GM23338 (cell line): Measurements from ENCODE around the gene UBXN1. TPM values are rescaled to one million over a fixed set of nuclear protein-coding genes. Genes with fewer than 3 reads are reported as not detected.

ENCODE experiments used
- ATAC-seq: fragments of 200-7000 bp; cut with Tn5 transposase; 3 replicates; pipeline ENCODE4 v1.9.1; 2020
- DNase-seq: peaks from one replicate; pipeline ENCODE4 v3.0.0-alpha.2; 2015; ENCODE audit warnings: low spot score
- H2AFZ ChIP-seq: fragments of 200-600 bp; sonication (generic); 2 replicates; pipeline ENCODE4 v1.8.0; 2016; ENCODE audit warnings: antibody characterized with exemption, mild to moderate bottlenecking, moderate library complexity
- H3F3A ChIP-seq: fragments of 200-600 bp; sonication (generic); replicated peaks from 2 replicates; pipeline ENCODE4 v1.8.0; 2017; ENCODE audit warnings: antibody characterized with exemption, mixed run types, low read depth
- H3K27ac ChIP-seq: fragments of 200-600 bp; sonication (generic); 2 replicates; pipeline ENCODE4 v1.6.1; 2016; ENCODE audit warnings: low read depth
- H3K27me3 ChIP-seq: fragments of 200-600 bp; sonication (generic); 2 replicates; pipeline ENCODE4 v1.8.0; 2016; ENCODE audit warnings: mild to moderate bottlenecking, mixed run types, moderate library complexity; ENCODE audit not compliant: insufficient read depth
- H3K36me3 ChIP-seq: fragments of 200-600 bp; sonication (generic); 2 replicates; pipeline ENCODE4 v1.8.0; 2016; ENCODE audit warnings: mild to moderate bottlenecking; ENCODE audit not compliant: insufficient read depth
- H3K4me1 ChIP-seq: fragments of 200-600 bp; sonication (generic); 2 replicates; pipeline ENCODE4 v1.8.0; 2016; ENCODE audit warnings: mild to moderate bottlenecking, moderate library complexity; ENCODE audit not compliant: insufficient read depth
- H3K4me2 ChIP-seq: fragments of 200-600 bp; sonication (generic); 2 replicates; pipeline ENCODE4 v1.7.1; 2017; ENCODE audit warnings: mixed run types
- H3K4me3 ChIP-seq: fragments of 200-600 bp; sonication (generic); 2 replicates; pipeline ENCODE4 v1.6.1; 2016; ENCODE audit warnings: mixed run types
- H3K79me2 ChIP-seq: fragments of 200-600 bp; sonication (generic); replicated peaks from 2 replicates; pipeline ENCODE4 v1.8.0; 2017; ENCODE audit warnings: mild to moderate bottlenecking; ENCODE audit not compliant: insufficient read depth
- H3K9me2 ChIP-seq: fragments of 200-600 bp; sonication (generic); 2 replicates; pipeline ENCODE4 v1.8.0; 2017; ENCODE audit not compliant: insufficient read depth
- H4K20me1 ChIP-seq: fragments of 200-600 bp; sonication (generic); replicated peaks from 2 replicates; pipeline ENCODE4 v1.8.0; 2017; ENCODE audit warnings: mild to moderate bottlenecking; ENCODE audit not compliant: insufficient read depth
- H3K27ac Mint-ChIP-seq: 2 replicates; pipeline ENCODE4 v1.8.0; 2020; ENCODE audit warnings: inconsistent platforms, mild to moderate bottlenecking, moderate library complexity, mixed read lengths
- H3K27me3 Mint-ChIP-seq: 3 replicates; pipeline ENCODE4 v1.8.0; 2022; ENCODE audit warnings: low read depth, mild to moderate bottlenecking, moderate library complexity, mixed read lengths, inconsistent platforms; ENCODE audit not compliant: insufficient read depth, poor library complexity
- H3K36me3 Mint-ChIP-seq: 3 replicates; pipeline ENCODE4 v1.8.0; 2021; ENCODE audit warnings: low read depth, mild to moderate bottlenecking, inconsistent platforms, moderate library complexity, mixed read lengths
- H3K4me1 Mint-ChIP-seq: 3 replicates; pipeline ENCODE4 v1.8.0; 2020; ENCODE audit warnings: mild to moderate bottlenecking, inconsistent platforms, mixed read lengths
- H3K4me3 Mint-ChIP-seq: 3 replicates; pipeline ENCODE4 v1.8.0; 2021; ENCODE audit warnings: moderate library complexity, mild to moderate bottlenecking, inconsistent platforms, mixed read lengths
- H3K9me3 Mint-ChIP-seq: 3 replicates; pipeline ENCODE4 v1.8.0; 2020; ENCODE audit warnings: moderate library complexity, mild to moderate bottlenecking, inconsistent platforms, mixed read lengths
- CREB1 ChIP-seq: fragments of 250-450 bp; sonication (Bioruptor Pico); IDR thresholded peaks from 2 replicates; pipeline ENCODE4 v1.5.0; 2020; ENCODE audit warnings: low read depth, mild to moderate bottlenecking, moderate library complexity
- EZH2 ChIP-seq: fragments of 200-600 bp; sonication (generic); IDR thresholded peaks from one replicate; pipeline ENCODE4 v1.8.0; 2017; ENCODE audit warnings: antibody characterized with exemption, mild to moderate bottlenecking, low read depth; ENCODE audit not compliant: unreplicated experiment
- NANOG ChIP-seq: IDR thresholded peaks from 2 replicates; pipeline ENCODE4 v1.6.1; 2016; ENCODE audit warnings: antibody characterized with exemption, borderline replicate concordance
- ZNF114 ChIP-seq: fragments of 250-450 bp; sonication (Bioruptor Pico); IDR thresholded peaks from 2 replicates; pipeline ENCODE4 v1.5.0; 2020; ENCODE audit warnings: mild to moderate bottlenecking, moderate library complexity
- polyA plus RNA-seq: library from polyadenylated mRNA; unstranded; fragments of >200 nt; fragmentation: Nextera tagmentation; extraction: Ambion mirVana; gene quantifications from 2 replicates; pipeline ENCODE4 v1.2.1, GENCODE V29; 2016
- total RNA-seq: library from RNA; depleted of rRNA; stranded (reverse); fragments of >200 nt; shearing (Covaris generic); gene quantifications from 2 replicates; pipeline ENCODE4 v1.2.3, GENCODE V29; 2014
- TF ChIP-seq, protein P1 (sequence below), 2 experiments: fragments of 200-600 bp in 1 of 2; sonication (generic) in 1 of 2; conservative IDR thresholded peaks; 2 replicates each; pipeline versions ENCODE4 v1.5.1 to v1.6.1; 2016 to 2017; ENCODE audit warnings: antibody characterized with exemption in 2 of 2, low read depth in 2 of 2, mild to moderate bottlenecking in 2 of 2, moderate library complexity in 1 of 2
- TF ChIP-seq, protein P2 (sequence below): fragments of 250-450 bp; sonication (Bioruptor Pico); IDR thresholded peaks from 2 replicates; pipeline ENCODE4 v1.5.0; 2020; ENCODE audit warnings: mild to moderate bottlenecking, moderate library complexity

Gene UBXN1
- total and polyA plus RNA-seq, 2 experiments from 2014 or later, result 126 to 132 TPM

DNA sequence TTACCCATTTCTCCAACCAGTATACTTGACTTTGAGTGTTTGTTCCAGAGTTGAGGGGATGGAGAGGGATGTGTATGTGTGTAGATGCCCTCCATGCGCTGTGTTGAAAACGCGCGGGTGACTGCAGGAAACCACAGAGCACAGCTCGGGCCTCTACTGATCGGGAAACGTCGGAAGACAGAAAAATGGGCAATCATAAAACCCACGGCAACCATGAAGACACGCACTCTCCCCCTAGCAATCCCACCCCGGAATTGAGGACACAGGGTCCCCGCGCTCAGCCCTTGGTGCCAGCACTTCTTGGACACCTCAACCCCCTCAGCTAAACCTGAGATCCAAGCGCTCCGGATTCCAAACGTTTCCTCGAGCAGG lies 7.7 kb downstream of the UBXN1 start:
- H3K27ac Mint-ChIP-seq, result peak overlapping the region; percentile 98
- TF ChIP-seq ZNF114 (no peak), CREB1 (CRISPR knock-in tag) (no peak), NANOG (no peak), EZH2 (no peak)
- TF ChIP-seq, protein P1, sequence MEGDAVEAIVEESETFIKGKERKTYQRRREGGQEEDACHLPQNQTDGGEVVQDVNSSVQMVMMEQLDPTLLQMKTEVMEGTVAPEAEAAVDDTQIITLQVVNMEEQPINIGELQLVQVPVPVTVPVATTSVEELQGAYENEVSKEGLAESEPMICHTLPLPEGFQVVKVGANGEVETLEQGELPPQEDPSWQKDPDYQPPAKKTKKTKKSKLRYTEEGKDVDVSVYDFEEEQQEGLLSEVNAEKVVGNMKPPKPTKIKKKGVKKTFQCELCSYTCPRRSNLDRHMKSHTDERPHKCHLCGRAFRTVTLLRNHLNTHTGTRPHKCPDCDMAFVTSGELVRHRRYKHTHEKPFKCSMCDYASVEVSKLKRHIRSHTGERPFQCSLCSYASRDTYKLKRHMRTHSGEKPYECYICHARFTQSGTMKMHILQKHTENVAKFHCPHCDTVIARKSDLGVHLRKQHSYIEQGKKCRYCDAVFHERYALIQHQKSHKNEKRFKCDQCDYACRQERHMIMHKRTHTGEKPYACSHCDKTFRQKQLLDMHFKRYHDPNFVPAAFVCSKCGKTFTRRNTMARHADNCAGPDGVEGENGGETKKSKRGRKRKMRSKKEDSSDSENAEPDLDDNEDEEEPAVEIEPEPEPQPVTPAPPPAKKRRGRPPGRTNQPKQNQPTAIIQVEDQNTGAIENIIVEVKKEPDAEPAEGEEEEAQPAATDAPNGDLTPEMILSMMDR (conservative IDR thresholded peaks at IDR 0.05; ENCODE audit: low read depth in 2 of 2), result no peak
- H3K4me3 Mint-ChIP-seq, result peak overlapping the region; percentile 90
- H2AFZ ChIP-seq, result peak overlapping the region; percentile 98
- peaks cover 30% of the 10 kb centered on the region for H3K4me1 ChIP-seq
- peaks cover 53% of the 10 kb centered on the region for H3K36me3 Mint-ChIP-seq
- no peaks in the 10 kb centered on the region for H3K27me3 ChIP-seq
- peaks cover 37% of the 10 kb centered on the region for H3K79me2 ChIP-seq
- no peaks in the 10 kb centered on the region; the same call in 1 of the 3 replicates for H3K9me3 Mint-ChIP-seq
- H4K20me1 ChIP-seq, result peaks cover 15% of the 10 kb centered on the region
- peak overlapping the region; percentile 93 for H3K4me2 ChIP-seq
- peaks cover 16% of the 10 kb centered on the region for H3K4me1 Mint-ChIP-seq
- H3K9me2 ChIP-seq, result no peaks in the 10 kb centered on the region
- DNase-seq (no peak), ATAC-seq (peak; percentile 5)
- H3K27ac ChIP-seq, result peak overlapping the region; percentile 92
- peaks cover 17% of the 10 kb centered on the region for H3K27me3 Mint-ChIP-seq
- peaks cover 46% of the 10 kb centered on the region for H3F3A ChIP-seq
- peaks cover 7% of the 10 kb centered on the region for H3K36me3 ChIP-seq
- peak overlapping the region; percentile 98 for H3K4me3 ChIP-seq

DNA sequence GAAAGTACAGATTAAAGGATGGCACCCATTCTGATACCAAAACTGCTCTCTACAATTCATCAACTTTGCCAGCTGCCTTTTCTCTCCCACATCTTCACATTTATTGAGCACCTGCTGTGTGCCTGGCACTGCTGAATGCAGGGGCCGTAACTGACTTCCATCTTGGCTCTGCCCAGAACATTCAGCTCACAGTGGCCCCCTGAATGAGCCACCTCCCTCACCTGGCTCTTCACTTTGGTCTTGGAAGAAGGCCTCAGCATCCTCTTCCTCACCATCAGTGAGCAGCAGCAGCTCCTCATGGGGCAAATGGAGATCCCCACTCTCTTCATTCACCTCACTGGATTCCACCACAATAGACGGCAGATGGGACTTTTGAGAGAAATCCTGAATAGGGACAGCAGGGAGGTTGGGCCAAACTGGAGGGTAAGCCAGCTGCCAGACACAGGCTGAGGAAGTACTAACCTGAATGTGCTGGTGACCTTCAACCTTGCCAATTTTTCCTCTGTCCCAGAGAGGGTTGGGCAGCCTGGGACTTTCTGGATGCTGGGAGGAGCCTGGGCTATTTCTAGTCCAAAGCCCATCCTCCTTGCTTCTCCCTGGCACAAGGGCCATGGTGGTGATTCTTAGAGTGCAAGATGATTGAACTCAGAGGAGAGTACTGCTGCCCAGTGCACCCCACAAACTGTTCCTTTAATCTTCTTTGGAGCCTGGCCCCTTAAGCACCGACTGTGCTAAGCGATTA lies 9.3 kb downstream of the UBXN1 start:
- ATAC-seq (no peak), DNase-seq (peak; percentile 47)
- Histone ChIP-seq H4K20me1 (peaks cover 15% of the 10 kb centered on the region), H2AFZ (no peak overlapping the region), H3K4me3 (no peak overlapping the region; the same call in 1 of the 2 replicates), H3K4me2 (no peak overlapping the region), H3K9me2 (no peaks in the 10 kb centered on the region), H3K4me1 (peaks cover 31% of the 10 kb centered on the region), H3F3A (peaks cover 54% of the 10 kb centered on the region), H3K79me2 (peaks cover 46% of the 10 kb centered on the region), H3K36me3 (peaks cover 7% of the 10 kb centered on the region), H3K27ac (peak overlapping the region; percentile 92), H3K27me3 (no peaks in the 10 kb centered on the region)
- peaks cover 27% of the 10 kb centered on the region for H3K27me3 Mint-ChIP-seq
- peaks cover 54% of the 10 kb centered on the region for H3K36me3 Mint-ChIP-seq
- H3K27ac Mint-ChIP-seq, result 0 out of 2 replicates have a peak overlapping the region, but pooled peaks have one; percentile 11
- peaks cover 17% of the 10 kb centered on the region for H3K4me1 Mint-ChIP-seq
- peak overlapping the region; percentile 90 for H3K4me3 Mint-ChIP-seq
- no peaks in the 10 kb centered on the region; the same call in none of the 3 replicates for H3K9me3 Mint-ChIP-seq
- TF ChIP-seq, protein P1 (conservative IDR thresholded peaks at IDR 0.05; ENCODE audit: low read depth in 2 of 2), result no peak
- TF ChIP-seq, protein P2, sequence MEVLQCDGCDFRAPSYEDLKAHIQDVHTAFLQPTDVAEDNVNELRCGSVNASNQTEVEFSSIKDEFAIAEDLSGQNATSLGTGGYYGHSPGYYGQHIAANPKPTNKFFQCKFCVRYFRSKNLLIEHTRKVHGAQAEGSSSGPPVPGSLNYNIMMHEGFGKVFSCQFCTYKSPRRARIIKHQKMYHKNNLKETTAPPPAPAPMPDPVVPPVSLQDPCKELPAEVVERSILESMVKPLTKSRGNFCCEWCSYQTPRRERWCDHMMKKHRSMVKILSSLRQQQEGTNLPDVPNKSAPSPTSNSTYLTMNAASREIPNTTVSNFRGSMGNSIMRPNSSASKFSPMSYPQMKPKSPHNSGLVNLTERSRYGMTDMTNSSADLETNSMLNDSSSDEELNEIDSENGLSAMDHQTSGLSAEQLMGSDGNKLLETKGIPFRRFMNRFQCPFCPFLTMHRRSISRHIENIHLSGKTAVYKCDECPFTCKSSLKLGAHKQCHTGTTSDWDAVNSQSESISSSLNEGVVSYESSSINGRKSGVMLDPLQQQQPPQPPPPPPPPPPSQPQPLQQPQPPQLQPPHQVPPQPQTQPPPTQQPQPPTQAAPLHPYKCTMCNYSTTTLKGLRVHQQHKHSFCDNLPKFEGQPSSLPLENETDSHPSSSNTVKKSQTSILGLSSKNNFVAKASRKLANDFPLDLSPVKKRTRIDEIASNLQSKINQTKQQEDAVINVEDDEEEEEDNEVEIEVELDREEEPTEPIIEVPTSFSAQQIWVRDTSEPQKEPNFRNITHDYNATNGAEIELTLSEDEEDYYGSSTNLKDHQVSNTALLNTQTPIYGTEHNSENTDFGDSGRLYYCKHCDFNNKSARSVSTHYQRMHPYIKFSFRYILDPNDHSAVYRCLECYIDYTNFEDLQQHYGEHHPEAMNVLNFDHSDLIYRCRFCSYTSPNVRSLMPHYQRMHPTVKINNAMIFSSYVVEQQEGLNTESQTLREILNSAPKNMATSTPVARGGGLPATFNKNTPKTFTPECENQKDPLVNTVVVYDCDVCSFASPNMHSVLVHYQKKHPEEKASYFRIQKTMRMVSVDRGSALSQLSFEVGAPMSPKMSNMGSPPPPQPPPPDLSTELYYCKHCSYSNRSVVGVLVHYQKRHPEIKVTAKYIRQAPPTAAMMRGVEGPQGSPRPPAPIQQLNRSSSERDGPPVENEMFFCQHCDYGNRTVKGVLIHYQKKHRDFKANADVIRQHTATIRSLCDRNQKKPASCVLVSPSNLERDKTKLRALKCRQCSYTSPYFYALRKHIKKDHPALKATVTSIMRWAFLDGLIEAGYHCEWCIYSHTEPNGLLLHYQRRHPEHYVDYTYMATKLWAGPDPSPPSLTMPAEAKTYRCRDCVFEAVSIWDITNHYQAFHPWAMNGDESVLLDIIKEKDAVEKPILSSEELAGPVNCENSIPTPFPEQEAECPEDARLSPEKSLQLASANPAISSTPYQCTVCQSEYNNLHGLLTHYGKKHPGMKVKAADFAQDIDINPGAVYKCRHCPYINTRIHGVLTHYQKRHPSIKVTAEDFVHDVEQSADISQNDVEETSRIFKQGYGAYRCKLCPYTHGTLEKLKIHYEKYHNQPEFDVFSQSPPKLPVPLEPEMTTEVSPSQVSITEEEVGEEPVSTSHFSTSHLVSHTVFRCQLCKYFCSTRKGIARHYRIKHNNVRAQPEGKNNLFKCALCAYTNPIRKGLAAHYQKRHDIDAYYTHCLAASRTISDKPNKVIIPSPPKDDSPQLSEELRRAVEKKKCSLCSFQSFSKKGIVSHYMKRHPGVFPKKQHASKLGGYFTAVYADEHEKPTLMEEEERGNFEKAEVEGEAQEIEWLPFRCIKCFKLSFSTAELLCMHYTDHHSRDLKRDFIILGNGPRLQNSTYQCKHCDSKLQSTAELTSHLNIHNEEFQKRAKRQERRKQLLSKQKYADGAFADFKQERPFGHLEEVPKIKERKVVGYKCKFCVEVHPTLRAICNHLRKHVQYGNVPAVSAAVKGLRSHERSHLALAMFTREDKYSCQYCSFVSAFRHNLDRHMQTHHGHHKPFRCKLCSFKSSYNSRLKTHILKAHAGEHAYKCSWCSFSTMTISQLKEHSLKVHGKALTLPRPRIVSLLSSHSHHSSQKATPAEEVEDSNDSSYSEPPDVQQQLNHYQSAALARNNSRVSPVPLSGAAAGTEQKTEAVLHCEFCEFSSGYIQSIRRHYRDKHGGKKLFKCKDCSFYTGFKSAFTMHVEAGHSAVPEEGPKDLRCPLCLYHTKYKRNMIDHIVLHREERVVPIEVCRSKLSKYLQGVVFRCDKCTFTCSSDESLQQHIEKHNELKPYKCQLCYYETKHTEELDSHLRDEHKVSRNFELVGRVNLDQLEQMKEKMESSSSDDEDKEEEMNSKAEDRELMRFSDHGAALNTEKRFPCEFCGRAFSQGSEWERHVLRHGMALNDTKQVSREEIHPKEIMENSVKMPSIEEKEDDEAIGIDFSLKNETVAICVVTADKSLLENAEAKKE, result no peak
